Neural cell (in vitro differentiated cells): ENCODE results near the gene PLA2G4E. TPM values are rescaled to one million over a fixed set of nuclear protein-coding genes. Genes with fewer than 3 reads are reported as not detected.

ENCODE experiments used
- H2AFZ ChIP-seq: fragments of 200-600, 300-800 bp; sonication (generic), shearing (Covaris generic); 2 replicates; pipeline ENCODE4 v1.6.0; 2014; ENCODE audit warnings: low read depth, mild to moderate bottlenecking, antibody characterized with exemption, low read length, moderate library complexity
- H3F3A ChIP-seq: fragments of 200-600 bp; shearing (Covaris generic); 2 replicates; pipeline ENCODE4 v1.6.1; 2016; ENCODE audit warnings: mild to moderate bottlenecking, moderate library complexity, mixed read lengths, antibody characterized with exemption, low read length; ENCODE audit not compliant: insufficient read depth, poor library complexity, severe bottlenecking
- H3K27ac ChIP-seq: fragments of 200-600, 300-800 bp; sonication (generic), shearing (Covaris generic); 2 replicates; pipeline ENCODE4 v1.5.1; 2014; ENCODE audit warnings: mild to moderate bottlenecking, low read length, moderate library complexity
- H3K27me3 ChIP-seq: fragments of 300-800, 200-600 bp; sonication (generic), shearing (Covaris generic); 2 replicates; pipeline ENCODE4 v1.6.0; 2014; ENCODE audit warnings: mild to moderate bottlenecking, low read depth, low read length, moderate library complexity; ENCODE audit not compliant: insufficient read depth
- H3K36me3 ChIP-seq: fragments of 300-800, 200-600 bp; sonication (generic), shearing (Covaris generic); 2 replicates; pipeline ENCODE4 v1.5.1; 2014; ENCODE audit warnings: mild to moderate bottlenecking, antibody characterized with exemption, low read length, moderate library complexity; ENCODE audit not compliant: insufficient read depth
- H3K4me2 ChIP-seq: fragments of 300-800, 200-600 bp; sonication (generic), shearing (Covaris generic); 2 replicates; pipeline ENCODE4 v1.6.0; 2014; ENCODE audit warnings: mild to moderate bottlenecking, low read length
- H3K4me3 ChIP-seq: fragments of 300-800, 200-600 bp; sonication (generic), shearing (Covaris generic); 2 replicates; pipeline ENCODE4 v1.5.1; 2014; ENCODE audit warnings: mild to moderate bottlenecking, low read length, moderate library complexity
- H3K79me2 ChIP-seq: fragments of 200-600 bp; shearing (Covaris generic); replicated peaks from 2 replicates; pipeline ENCODE4 v1.6.0; 2014; ENCODE audit warnings: mild to moderate bottlenecking, low read length, moderate library complexity; ENCODE audit not compliant: insufficient read depth
- H3K9ac ChIP-seq: fragments of 300-800, 200-600 bp; sonication (generic), shearing (Covaris generic); 2 replicates; pipeline ENCODE4 v1.6.1; 2016; ENCODE audit warnings: mild to moderate bottlenecking, low read length, mixed read lengths
- H3K9me2 ChIP-seq: fragments of 200-600 bp; shearing (Covaris generic); 2 replicates; pipeline ENCODE4 v1.6.1; 2016; ENCODE audit warnings: mild to moderate bottlenecking, low read length, mixed read lengths; ENCODE audit not compliant: insufficient read depth
- H3K9me3 ChIP-seq: fragments of 200-600, 300-800 bp; sonication (generic), shearing (Covaris generic); 2 replicates; pipeline ENCODE4 v1.6.1; 2016; ENCODE audit warnings: mild to moderate bottlenecking, mixed run types, low read length, moderate library complexity, mixed read lengths
- H4K20me1 ChIP-seq: fragments of 200-600 bp; shearing (Covaris generic); 2 replicates; pipeline ENCODE4 v1.6.1; 2016; ENCODE audit warnings: mild to moderate bottlenecking, mixed run types; ENCODE audit not compliant: insufficient read depth
- CTCF ChIP-seq: fragments of 450-650 bp; IDR thresholded peaks from 2 replicates; pipeline ENCODE4 v1.5.1; 2014; ENCODE audit warnings: antibody characterized with exemption, mild to moderate bottlenecking, moderate library complexity; ENCODE audit not compliant: poor library complexity, severe bottlenecking
- EP300 ChIP-seq: fragments of 450-650 bp; conservative IDR thresholded peaks from 2 replicates; pipeline ENCODE4 v1.6.1; 2014; ENCODE audit warnings: antibody characterized with exemption, mild to moderate bottlenecking, moderate library complexity; ENCODE audit not compliant: poor library complexity, severe bottlenecking
- EZH2 ChIP-seq: fragments of 200-600, 300-800 bp; shearing (Covaris generic), sonication (generic); IDR thresholded peaks from 2 replicates; pipeline ENCODE4 v1.6.1; 2014; ENCODE audit warnings: antibody characterized with exemption, low read length, borderline replicate concordance, mild to moderate bottlenecking; ENCODE audit not compliant: insufficient read depth, poor library complexity, severe bottlenecking
- MXI1 ChIP-seq: fragments of 450-650 bp; conservative IDR thresholded peaks from 2 replicates; pipeline ENCODE4 v1.6.1; 2014; ENCODE audit warnings: antibody characterized with exemption, mild to moderate bottlenecking; ENCODE audit not compliant: poor library complexity, severe bottlenecking
- POLR2AphosphoS5 ChIP-seq: IDR thresholded peaks from 2 replicates; pipeline ENCODE4 v1.6.1; 2012
- RAD21 ChIP-seq: fragments of 450-650 bp; conservative IDR thresholded peaks from 2 replicates; pipeline ENCODE4 v1.6.1; 2014; ENCODE audit warnings: antibody characterized with exemption, mild to moderate bottlenecking, moderate library complexity
- REST ChIP-seq: IDR thresholded peaks from 2 replicates; pipeline ENCODE4 v1.6.1; 2012; ENCODE audit warnings: borderline replicate concordance
- SMC3 ChIP-seq: fragments of 450-650 bp; conservative IDR thresholded peaks from 2 replicates; pipeline ENCODE4 v1.6.1; 2014; ENCODE audit warnings: antibody characterized with exemption, mild to moderate bottlenecking, moderate library complexity; ENCODE audit not compliant: poor library complexity
- TAF1 ChIP-seq: IDR thresholded peaks from 2 replicates; pipeline ENCODE4 v1.6.1; 2012; ENCODE audit warnings: low read depth
- polyA plus RNA-seq: library from polyadenylated mRNA; depleted of rRNA; stranded (reverse); fragments of >200 nt; gene quantifications from 2 replicates; pipeline ENCODE4 v1.2.3, GENCODE V29; 2014

PLA2G4E gene
- polyA plus RNA-seq, 1 donor from 2014 or later: not detected

- no peak overlapping the region for H2AFZ ChIP-seq
- no peak overlapping the region for H3K4me2 ChIP-seq
- no peaks in the 10 kb centered on the region for H3K9me3 ChIP-seq
- no peak overlapping the region for H3K9ac ChIP-seq
- TF ChIP-seq REST: no peak
- no peak for TF ChIP-seq MXI1
- no peak for TF ChIP-seq POLR2AphosphoS5
- TF ChIP-seq RAD21: no peak
- no peak for TF ChIP-seq EZH2
- TF ChIP-seq TAF1: no peak
- no peak for TF ChIP-seq SMC3
- no peak for TF ChIP-seq EP300
- no peak for TF ChIP-seq CTCF
- no peaks in the 10 kb centered on the region for H3K79me2 ChIP-seq
- no peaks in the 10 kb centered on the region for H3K9me2 ChIP-seq
- H3K36me3 ChIP-seq: no peaks in the 10 kb centered on the region
- no peaks in the 10 kb centered on the region for H3F3A ChIP-seq
- no peaks in the 10 kb centered on the region for H3K27me3 ChIP-seq
- no peak overlapping the region for H3K4me3 ChIP-seq
- no peak overlapping the region for H3K27ac ChIP-seq
- H4K20me1 ChIP-seq: no peaks in the 10 kb centered on the region
Measured at GRCh38 chr15:41983221-41983620, 37.6 kb downstream of the PLA2G4E start.

DNA sequence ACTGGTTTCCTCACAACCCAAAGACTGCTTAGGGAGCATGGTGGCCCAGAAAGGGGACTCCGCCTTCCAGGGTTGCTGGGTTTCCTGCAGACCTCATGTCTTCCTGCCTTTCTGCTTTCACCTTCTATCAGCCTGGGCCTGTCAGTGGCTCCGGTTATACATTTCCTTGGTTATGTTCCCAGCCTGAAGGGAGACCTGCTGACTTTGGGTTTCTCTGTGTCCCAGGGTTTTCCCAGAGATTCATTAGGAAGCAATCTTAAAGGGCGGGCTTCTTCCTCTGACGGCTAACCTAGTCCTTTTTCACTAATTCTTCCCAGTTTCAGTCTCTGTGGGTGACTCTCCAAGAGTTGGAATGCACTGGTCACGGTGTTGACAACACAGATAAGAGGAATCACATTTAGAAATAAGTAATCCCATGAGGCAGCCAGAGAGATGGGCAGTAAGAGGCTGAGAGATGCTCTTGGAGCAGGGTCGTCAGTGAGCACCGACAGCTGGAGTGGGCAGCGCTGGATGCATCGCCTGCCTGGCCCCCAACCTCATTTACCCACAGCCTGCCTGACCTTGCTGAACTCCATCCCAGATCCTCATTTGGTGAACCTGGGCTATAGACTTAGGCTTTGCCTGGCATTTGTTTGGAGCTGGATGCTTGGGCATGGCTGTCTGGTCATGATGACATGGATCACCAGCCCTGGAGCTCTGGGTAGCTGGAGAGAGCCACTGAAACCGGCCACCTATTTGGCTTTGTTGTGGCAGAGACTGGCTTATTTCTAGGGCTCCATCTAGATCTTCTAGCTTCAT is 38.5 kb downstream of the PLA2G4E start:
- Histone ChIP-seq H3K79me2 (no peaks in the 10 kb centered on the region), H3F3A (no peaks in the 10 kb centered on the region), H3K36me3 (no peaks in the 10 kb centered on the region)

More for the DNA sequence above, 38.5 kb downstream of the PLA2G4E start:
- Histone ChIP-seq H3K4me2 (no peak overlapping the region), H2AFZ (no peak overlapping the region), H3K9me2 (no peaks in the 10 kb centered on the region), H4K20me1 (no peaks in the 10 kb centered on the region), H3K27me3 (no peaks in the 10 kb centered on the region), H3K9ac (no peak overlapping the region), H3K27ac (no peak overlapping the region), H3K4me3 (no peak overlapping the region), H3K9me3 (no peaks in the 10 kb centered on the region)
- TF ChIP-seq MXI1 (no peak), CTCF (no peak), EZH2 (no peak), RAD21 (no peak), TAF1 (no peak), EP300 (no peak), POLR2AphosphoS5 (no peak), SMC3 (no peak), REST (no peak)
